Rectal smooth muscle tissue (tissue), 1 donor: ENCODE results near the gene RIPK1.
"Not testable (repeated sequence)": the region's sequence is repeated elsewhere in the genome, so short reads cannot be mapped to it uniquely, and the experiment has no call there.

Source experiments
- H3K27ac ChIP-seq: one replicate; pipeline ENCODE4 v1.7.0; 2013; ENCODE audit warnings: low read depth, low read length, inconsistent platforms
- H3K27me3 ChIP-seq: one replicate; pipeline ENCODE4 v1.7.0; 2013; ENCODE audit warnings: low read length; ENCODE audit not compliant: control insufficient read depth, insufficient read depth
- H3K36me3 ChIP-seq: one replicate; pipeline ENCODE4 v1.7.0; 2013; ENCODE audit warnings: low read length; ENCODE audit not compliant: control insufficient read depth, insufficient read depth
- H3K4me1 ChIP-seq: one replicate; pipeline ENCODE4 v1.7.0; 2013; ENCODE audit warnings: low read length; ENCODE audit not compliant: control insufficient read depth, insufficient read depth
- H3K4me3 ChIP-seq: one replicate; pipeline ENCODE4 v1.7.0; 2013; ENCODE audit warnings: low read length
- H3K9ac ChIP-seq: one replicate; pipeline ENCODE4 v1.7.0; 2013; ENCODE audit warnings: low read length

Gene RIPK1

GRCh38 chr6:3033652-3034051 is 34.6 kb upstream of the RIPK1 start:
- H3K4me3 ChIP-seq = no peak overlapping the region
- no peaks in the 10 kb centered on the region for H3K4me1 ChIP-seq
- no peaks in the 10 kb centered on the region for H3K36me3 ChIP-seq
- no peak overlapping the region for H3K27ac ChIP-seq
- no peak overlapping the region for H3K9ac ChIP-seq
- no peaks in the 10 kb centered on the region for H3K27me3 ChIP-seq

DNA sequence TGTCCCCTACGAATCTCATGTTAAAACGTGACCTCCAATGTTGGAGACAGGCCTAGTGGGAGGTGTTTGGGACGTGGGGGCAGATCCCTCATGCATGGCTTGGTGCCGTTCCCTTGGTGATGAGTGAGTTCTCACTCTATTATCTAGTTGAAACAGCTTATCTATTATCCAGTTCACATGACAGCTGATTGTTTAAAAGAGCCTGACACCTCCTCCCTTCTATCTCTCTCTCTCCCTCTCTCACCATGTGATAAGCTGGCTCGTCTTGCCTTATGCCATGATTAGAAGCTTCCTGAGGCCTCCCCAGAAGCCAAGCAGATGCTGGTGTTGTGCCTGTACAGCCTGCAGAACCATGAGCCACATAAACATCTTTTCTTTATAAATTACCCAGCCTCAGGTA is 32.9 kb upstream of the RIPK1 start:
- no peaks in the 10 kb centered on the region for H3K36me3 ChIP-seq
- no peak overlapping the region for H3K9ac ChIP-seq
- no peaks in the 10 kb centered on the region for H3K4me1 ChIP-seq
- no peak overlapping the region for H3K4me3 ChIP-seq
- no peaks in the 10 kb centered on the region for H3K27me3 ChIP-seq
- H3K27ac ChIP-seq = no peak overlapping the region

DNA sequence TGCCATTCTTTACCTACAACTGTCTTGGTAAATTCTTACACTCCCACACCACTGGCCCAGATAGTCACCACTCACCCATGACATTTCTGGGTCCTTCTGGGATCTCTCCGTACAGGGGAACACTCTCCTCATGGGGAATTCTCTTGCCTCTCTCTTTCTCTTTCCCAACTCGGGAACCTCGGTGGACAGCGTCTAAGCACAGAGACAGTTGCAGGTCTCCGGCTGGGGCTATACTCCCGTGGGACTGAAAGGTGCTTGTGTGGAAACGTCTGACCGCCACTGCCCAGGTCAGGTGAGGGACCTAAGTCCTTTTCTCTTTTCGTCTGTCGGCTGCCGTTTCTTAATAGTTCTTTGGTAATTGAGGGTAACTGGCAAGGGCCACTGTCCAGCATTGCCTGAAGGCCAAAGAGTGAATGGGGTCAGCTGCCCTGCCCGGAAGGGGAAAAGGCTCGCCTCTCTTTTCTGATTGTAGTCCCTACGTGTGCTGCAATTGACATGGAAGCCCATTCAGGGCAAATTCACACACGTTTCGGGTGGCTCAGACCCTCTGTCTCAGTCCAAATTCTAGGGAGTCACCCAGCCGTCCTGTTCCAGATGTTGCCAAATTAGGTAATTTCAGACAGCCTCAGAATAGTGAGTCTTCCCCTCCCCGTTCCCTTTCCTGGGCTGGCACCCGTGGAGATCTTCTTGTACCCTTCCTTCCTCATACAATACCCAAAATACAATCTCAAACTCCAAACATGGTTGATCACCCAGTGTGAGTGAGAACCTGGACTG is 31.2 kb upstream of the RIPK1 start:
- H3K4me3 ChIP-seq = no peak overlapping the region
- H3K4me1 ChIP-seq = no peaks in the 10 kb centered on the region
- no peak overlapping the region for H3K27ac ChIP-seq
- no peak overlapping the region for H3K9ac ChIP-seq
- no peaks in the 10 kb centered on the region for H3K27me3 ChIP-seq
- no peaks in the 10 kb centered on the region for H3K36me3 ChIP-seq

- H3K27ac ChIP-seq = no peak overlapping the region
Observed at GRCh38 chr6:3037638-3038365, 30.5 kb upstream of the RIPK1 start.

DNA sequence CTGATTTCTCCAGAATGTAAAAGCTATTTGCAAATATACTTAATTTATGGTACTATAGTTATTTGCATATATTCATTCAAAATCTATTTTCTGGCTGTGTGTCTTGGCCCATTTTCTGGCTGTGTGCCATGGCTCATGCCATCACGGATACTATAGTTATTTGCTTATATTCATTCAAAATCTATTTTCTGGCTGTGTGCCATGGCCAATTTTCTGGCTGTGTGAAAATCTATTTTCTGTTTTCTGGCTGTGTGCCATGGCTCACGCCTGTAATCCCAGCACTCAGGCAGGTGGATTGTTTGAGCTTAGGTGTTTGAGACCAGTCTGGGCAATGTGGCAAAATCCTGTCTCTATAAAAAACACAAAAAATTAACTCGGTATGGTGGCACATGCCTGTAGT is 28.9 kb upstream of the RIPK1 start:
- H3K36me3 ChIP-seq = no peaks in the 10 kb centered on the region
- no peaks in the 10 kb centered on the region for H3K4me1 ChIP-seq
- H3K27me3 ChIP-seq = no peaks in the 10 kb centered on the region
- no peak overlapping the region for H3K9ac ChIP-seq
- no peak overlapping the region for H3K4me3 ChIP-seq
- no peak overlapping the region for H3K27ac ChIP-seq

More at GRCh38 chr6:3037638-3038365, 30.5 kb upstream of the RIPK1 start:
- H3K36me3 ChIP-seq = no peaks in the 10 kb centered on the region
- no peaks in the 10 kb centered on the region for H3K27me3 ChIP-seq
- H3K9ac ChIP-seq = no peak overlapping the region
- H3K4me1 ChIP-seq = no peaks in the 10 kb centered on the region
- H3K4me3 ChIP-seq = no peak overlapping the region

DNA sequence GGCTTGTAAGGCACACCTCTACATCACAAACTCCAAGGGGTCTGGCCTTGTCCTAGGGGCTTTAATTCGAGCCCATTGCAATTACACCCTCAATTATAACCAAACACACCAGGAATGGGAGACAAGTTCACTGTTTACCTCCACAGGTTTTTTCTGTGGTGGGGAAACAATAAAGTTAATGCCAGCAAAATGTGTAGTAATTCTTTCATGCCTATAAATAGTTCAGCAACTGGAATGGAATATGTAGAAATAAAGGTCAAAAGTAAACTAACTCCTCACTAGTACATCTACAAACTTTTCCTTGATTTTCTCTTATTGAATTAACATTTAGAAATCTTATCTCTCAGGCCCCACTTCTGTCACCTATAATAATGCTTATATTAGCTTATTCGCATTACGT is 27.1 kb upstream of the RIPK1 start:
- no peaks in the 10 kb centered on the region for H3K4me1 ChIP-seq
- H3K4me3 ChIP-seq = no peak overlapping the region
- no peaks in the 10 kb centered on the region for H3K36me3 ChIP-seq
- H3K9ac ChIP-seq = no peak overlapping the region
- H3K27me3 ChIP-seq = no peaks in the 10 kb centered on the region
- H3K27ac ChIP-seq = no peak overlapping the region

GRCh38 chr6:3041606-3042005 is 26.7 kb upstream of the RIPK1 start:
- H3K9ac ChIP-seq = no peak overlapping the region
- no peak overlapping the region for H3K27ac ChIP-seq
- no peaks in the 10 kb centered on the region for H3K36me3 ChIP-seq

GRCh38 chr6:3045369-3045768 is 22.9 kb upstream of the RIPK1 start:
- Histone ChIP-seq H3K27ac (no peak overlapping the region), H3K36me3 (no peaks in the 10 kb centered on the region), H3K4me1 (no peaks in the 10 kb centered on the region), H3K27me3 (no peaks in the 10 kb centered on the region), H3K9ac (no peak overlapping the region), H3K4me3 (no peak overlapping the region)

More at GRCh38 chr6:3041606-3042005, 26.7 kb upstream of the RIPK1 start:
- no peaks in the 10 kb centered on the region for H3K4me1 ChIP-seq
- no peaks in the 10 kb centered on the region for H3K27me3 ChIP-seq
- no peak overlapping the region for H3K4me3 ChIP-seq

DNA sequence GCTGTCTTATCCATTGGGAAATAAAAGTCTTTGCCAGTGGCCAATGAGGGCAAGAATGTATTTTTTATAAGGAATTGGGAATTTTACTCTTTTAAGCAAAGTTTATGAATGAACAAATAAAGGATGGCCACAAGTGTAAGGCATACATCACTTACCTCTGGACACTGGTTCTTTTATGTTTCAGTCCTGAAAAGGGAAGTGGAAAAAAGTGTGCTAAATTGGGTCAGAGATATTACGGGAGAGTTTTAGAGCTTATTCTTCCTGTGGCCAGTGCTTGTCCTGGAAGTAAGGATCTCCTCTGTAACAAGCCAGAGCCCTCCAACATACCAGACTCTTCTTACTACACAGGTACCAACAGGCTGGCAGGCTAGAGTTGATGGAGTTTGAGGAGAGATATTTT is 22.5 kb upstream of the RIPK1 start:
- no peaks in the 10 kb centered on the region for H3K27me3 ChIP-seq
- H3K9ac ChIP-seq = no peak overlapping the region
- no peaks in the 10 kb centered on the region for H3K4me1 ChIP-seq

DNA sequence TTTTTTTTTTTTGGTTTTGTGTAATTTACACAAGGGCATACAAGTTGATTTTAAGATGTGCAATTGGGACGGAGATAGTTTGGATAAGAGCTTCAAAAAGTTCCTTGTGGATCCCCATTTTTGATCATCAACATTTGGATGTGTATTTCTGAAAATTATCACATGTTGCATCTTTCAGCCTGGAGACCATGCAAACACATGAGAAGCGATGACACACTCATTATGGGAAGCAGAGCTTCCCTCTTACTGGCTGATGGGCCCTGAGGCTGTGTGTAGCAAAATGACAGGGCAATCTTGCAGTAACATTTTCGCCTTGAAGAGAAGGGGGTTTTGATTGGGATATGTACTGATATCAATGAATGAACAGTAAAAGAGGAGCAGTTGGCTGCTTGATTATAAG is 22.0 kb upstream of the RIPK1 start:
- Histone ChIP-seq H3K4me3 (no peak overlapping the region), H3K27me3 (no peaks in the 10 kb centered on the region), H3K36me3 (no peaks in the 10 kb centered on the region), H3K27ac (no peak overlapping the region), H3K4me1 (no peaks in the 10 kb centered on the region), H3K9ac (no peak overlapping the region)

More for the DNA sequence above, 22.5 kb upstream of the RIPK1 start:
- no peaks in the 10 kb centered on the region for H3K36me3 ChIP-seq
- H3K27ac ChIP-seq = no peak overlapping the region
- no peak overlapping the region for H3K4me3 ChIP-seq

GRCh38 chr6:3048009-3048408 is 20.3 kb upstream of the RIPK1 start:
- H3K27ac ChIP-seq, H3K4me1 ChIP-seq, H3K9ac ChIP-seq, H3K36me3 ChIP-seq, H3K27me3 ChIP-seq, H3K4me3 ChIP-seq: not testable (repeated sequence)

- Histone ChIP-seq H3K36me3 (no peaks in the 10 kb centered on the region), H3K4me3 (no peak overlapping the region), H3K4me1 (no peaks in the 10 kb centered on the region), H3K27me3 (no peaks in the 10 kb centered on the region), H3K9ac (no peak overlapping the region), H3K27ac (no peak overlapping the region)
Observed at GRCh38 chr6:3052481-3053230, 15.6 kb upstream of the RIPK1 start.
